Skeletal muscle tissue (tissue), 5 donors: ENCODE measurements around the gene OR2T35. TPM values are rescaled to one million over a fixed set of nuclear protein-coding genes. Genes with fewer than 3 reads are reported as not detected.

Source experiments
- H3K27ac ChIP-seq: one replicate; pipeline ENCODE4 v1.7.0; 2013; ENCODE audit warnings: mild to moderate bottlenecking, low read depth, low read length, inconsistent platforms
- H3K27me3 ChIP-seq, 3 donors: one replicate each; pipeline ENCODE4 v1.7.0; 2013; ENCODE audit warnings: low read length in 3 of 3; ENCODE audit not compliant: control insufficient read depth in 3 of 3, insufficient read depth in 3 of 3
- H3K36me3 ChIP-seq, 3 donors: one replicate each; pipeline ENCODE4 v1.7.0; 2013; ENCODE audit warnings: low read length in 3 of 3; ENCODE audit not compliant: control insufficient read depth in 3 of 3, insufficient read depth in 3 of 3
- H3K4me1 ChIP-seq, 3 donors: one replicate each; pipeline ENCODE4 v1.7.0; 2013; ENCODE audit warnings: low read length in 3 of 3, mild to moderate bottlenecking in 3 of 3; ENCODE audit not compliant: control insufficient read depth in 3 of 3, insufficient read depth in 3 of 3
- H3K4me3 ChIP-seq, 3 donors: one replicate each; pipeline ENCODE4 v1.7.0; 2013; ENCODE audit warnings: low read length in 3 of 3
- H3K9ac ChIP-seq, 3 donors: one replicate each; pipeline ENCODE4 v1.7.0; 2013; ENCODE audit warnings: low read length in 3 of 3, mild to moderate bottlenecking in 3 of 3, moderate library complexity in 2 of 3, low read depth in 1 of 3
- H3K9me3 ChIP-seq, 3 donors: one replicate each; pipeline ENCODE4 v1.7.0; 2013; ENCODE audit warnings: low read length in 3 of 3; ENCODE audit not compliant: control insufficient read depth in 3 of 3
- small RNA-seq: library from RNA; depleted of rRNA; stranded (forward); fragments of <200 nt; gene quantifications from one replicate; pipeline ENCODE3, GENCODE V24; 2014
- total RNA-seq: library from RNA; depleted of rRNA; stranded (reverse); fragments of >200 nt; gene quantifications from one replicate; pipeline ENCODE4 v1.2.3, GENCODE V29; 2014
- donor health status: Osteomylitis.

OR2T35 gene
- total RNA-seq, 1 donor from 2014 or later = not detected

DNA sequence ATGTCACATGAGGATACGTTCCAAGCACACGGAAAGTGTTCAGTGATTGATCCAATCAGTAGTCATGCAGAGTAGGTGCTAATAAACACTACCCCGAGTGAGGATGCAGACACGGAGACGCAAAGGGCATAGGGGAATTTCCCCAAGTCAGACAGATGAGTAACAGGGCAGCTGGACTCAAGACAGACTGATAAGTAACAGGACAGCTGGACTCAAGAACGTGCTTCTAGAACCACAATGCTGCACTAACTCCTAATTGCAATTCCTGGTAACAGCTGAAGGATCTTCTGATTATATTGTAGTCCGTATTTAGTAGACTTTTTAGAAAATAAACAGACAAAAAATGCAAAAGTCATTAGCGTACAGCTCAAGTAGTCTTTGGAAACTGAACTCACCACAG, 45.7 kb downstream of the OR2T35 start:
- no peak overlapping the region for H3K27ac ChIP-seq
- H3K4me1 ChIP-seq = no peaks in the 10 kb centered on the region
- no peaks in the 10 kb centered on the region for H3K36me3 ChIP-seq
- no peaks in the 10 kb centered on the region for H3K27me3 ChIP-seq
- H3K9me3 ChIP-seq = no peaks in the 10 kb centered on the region
- H3K4me3 ChIP-seq = no peak overlapping the region
- no peak overlapping the region for H3K9ac ChIP-seq

DNA sequence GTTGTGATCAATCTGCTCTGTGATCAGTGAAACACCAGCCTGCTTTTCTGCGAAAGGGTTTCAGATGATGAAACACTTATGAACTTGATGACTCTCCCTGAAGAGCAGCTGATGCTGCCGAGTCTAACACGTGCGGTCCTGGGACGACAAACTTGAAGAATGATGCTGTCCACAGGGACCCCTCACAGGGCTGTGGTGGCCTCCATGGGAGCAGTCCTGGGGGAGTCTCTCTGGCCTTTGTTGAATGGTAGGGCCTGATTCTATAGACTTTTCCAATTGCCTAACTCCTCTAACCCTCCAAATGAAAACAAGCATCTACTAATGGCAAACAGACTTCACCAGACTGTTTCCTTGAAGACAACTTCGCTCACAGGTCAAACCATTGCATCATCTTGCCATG, 47.5 kb downstream of the OR2T35 start, which contains the start of gene OR2T10:
Gene OR2T10 (minus strand): TSS at position 112 of the 400 bp plus-strand sequence. CDS start 3,932 bp downstream, outside the sequence.
- Histone ChIP-seq H3K27ac (no peak within 1 kb of the TSS), H3K27me3 (no peaks in the 10 kb centered on the region), H3K9ac (no peak within 1 kb of the TSS), H3K4me3 (no peak within 1 kb of the TSS), H3K9me3 (no peaks in the 10 kb centered on the region), H3K4me1 (no peaks in the 10 kb centered on the region), H3K36me3 (no peaks in the 10 kb centered on the region)

DNA sequence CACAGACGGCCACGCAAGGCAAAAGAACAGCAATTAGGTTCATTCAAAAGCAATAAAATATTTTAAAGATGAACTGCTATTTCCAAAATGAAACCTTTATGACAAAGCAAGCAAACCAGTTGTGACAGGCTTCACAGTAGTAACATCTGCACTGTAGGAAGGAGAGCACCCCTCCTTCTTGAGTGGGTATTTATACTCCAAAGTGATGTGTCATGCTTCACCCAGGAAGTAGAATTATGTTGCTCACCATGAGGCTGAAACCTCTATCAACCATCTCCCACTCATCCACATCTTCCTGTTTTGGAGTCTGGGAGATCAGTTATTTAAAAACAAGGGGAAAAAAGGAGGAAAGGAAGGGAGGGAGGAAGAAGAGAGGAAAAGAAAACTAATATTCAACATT, 48.5 kb downstream of the OR2T35 start:
- Histone ChIP-seq H3K36me3 (no peaks in the 10 kb centered on the region), H3K27ac (no peak overlapping the region)

DNA sequence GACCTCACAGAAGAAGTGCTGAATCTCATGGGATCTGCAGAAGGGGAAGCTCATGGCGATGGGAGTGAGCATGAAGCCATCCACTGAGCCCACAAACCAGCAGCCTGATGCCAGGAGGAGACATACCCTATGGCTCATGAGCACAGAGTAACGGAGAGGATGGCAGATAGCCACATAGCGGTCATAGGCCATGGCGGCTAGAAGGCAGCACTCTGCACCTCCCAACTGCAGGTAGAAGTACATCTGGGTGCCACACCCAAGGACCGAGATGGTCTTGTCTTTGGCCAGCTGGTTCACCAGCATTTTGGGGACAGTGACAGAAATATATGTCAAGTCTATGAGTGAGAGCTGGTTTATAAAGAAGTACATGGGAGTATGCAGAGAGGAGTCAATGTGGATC, 51.9 kb downstream of the OR2T35 start:
- Histone ChIP-seq H3K27ac (no peak overlapping the region), H3K4me1 (no peaks in the 10 kb centered on the region), H3K36me3 (no peaks in the 10 kb centered on the region), H3K4me3 (no peak overlapping the region), H3K9ac (no peak overlapping the region), H3K9me3 (no peaks in the 10 kb centered on the region), H3K27me3 (no peaks in the 10 kb centered on the region)

More for the DNA sequence above, 48.5 kb downstream of the OR2T35 start:
- no peak overlapping the region for H3K9ac ChIP-seq
- H3K9me3 ChIP-seq = no peaks in the 10 kb centered on the region
- H3K4me1 ChIP-seq = no peaks in the 10 kb centered on the region
- no peak overlapping the region for H3K4me3 ChIP-seq
- H3K27me3 ChIP-seq = no peaks in the 10 kb centered on the region

DNA sequence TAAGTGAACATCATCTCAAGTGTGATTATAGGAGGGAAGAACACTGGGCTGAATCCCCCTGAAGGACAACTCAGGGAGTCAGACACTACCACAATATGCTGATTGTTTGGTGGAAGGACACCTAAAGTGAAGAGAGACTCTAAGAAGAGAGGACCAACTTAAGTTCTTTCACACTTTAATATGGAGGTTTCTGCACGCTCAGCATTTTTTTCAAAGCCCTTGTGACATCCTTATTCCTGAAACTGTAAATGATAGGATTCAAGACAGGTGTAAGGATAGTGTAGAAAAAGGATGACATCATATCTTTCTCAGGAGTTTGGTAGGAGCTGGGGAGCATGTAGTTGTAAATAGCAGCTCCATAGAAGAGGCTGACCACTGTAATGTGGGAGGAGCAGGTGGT, 52.4 kb downstream of the OR2T35 start:
- Histone ChIP-seq H3K27me3 (no peaks in the 10 kb centered on the region), H3K9ac (no peak overlapping the region), H3K4me1 (no peaks in the 10 kb centered on the region), H3K4me3 (no peak overlapping the region), H3K9me3 (no peaks in the 10 kb centered on the region), H3K27ac (no peak overlapping the region), H3K36me3 (no peaks in the 10 kb centered on the region)

DNA sequence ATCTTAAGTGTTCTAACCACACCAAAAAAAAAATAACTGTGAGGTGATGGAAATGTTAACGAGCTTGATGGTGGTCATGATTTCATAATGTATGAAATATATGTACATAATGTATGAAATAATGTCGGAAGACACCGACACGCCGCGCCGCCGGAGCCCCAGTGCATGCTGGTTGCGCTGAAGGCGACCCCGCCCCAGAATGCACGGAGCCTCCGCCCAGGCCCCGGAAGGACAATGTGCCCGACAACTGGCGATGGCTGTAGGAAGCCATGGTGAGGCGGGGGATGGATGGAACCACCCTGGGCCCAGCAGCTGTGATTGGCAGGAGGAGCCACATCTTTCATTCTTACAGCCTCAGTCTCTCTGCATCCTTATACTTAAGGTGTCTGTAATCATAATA, 55.0 kb downstream of the OR2T35 start:
- no peak overlapping the region for H3K9ac ChIP-seq
- no peak overlapping the region for H3K4me3 ChIP-seq
- no peaks in the 10 kb centered on the region for H3K27me3 ChIP-seq
- H3K27ac ChIP-seq = no peak overlapping the region
- no peaks in the 10 kb centered on the region for H3K36me3 ChIP-seq
- no peaks in the 10 kb centered on the region for H3K9me3 ChIP-seq
- H3K4me1 ChIP-seq = no peaks in the 10 kb centered on the region

DNA sequence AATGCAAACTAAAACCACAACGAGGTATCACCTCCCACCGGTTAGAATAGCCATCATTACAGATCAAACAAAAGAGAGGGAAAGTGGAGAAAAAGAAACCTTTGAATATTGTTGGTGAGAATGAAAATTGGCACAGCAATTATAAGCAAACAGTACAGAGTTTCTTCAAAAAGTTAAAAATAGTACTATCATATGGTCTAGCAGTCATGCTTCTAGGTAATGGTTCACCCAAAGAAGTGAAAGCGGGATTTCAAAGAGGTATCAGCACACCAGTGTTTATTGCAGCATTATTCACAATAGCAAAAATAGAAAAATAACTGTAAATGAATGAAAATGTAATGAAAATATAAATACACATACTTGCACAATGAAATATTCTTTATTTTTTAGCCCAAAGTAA, 55.7 kb downstream of the OR2T35 start:
- no peaks in the 10 kb centered on the region for H3K4me1 ChIP-seq
- no peak overlapping the region for H3K9ac ChIP-seq
- no peak overlapping the region for H3K27ac ChIP-seq
- H3K4me3 ChIP-seq = no peak overlapping the region
- H3K36me3 ChIP-seq = no peaks in the 10 kb centered on the region
- no peaks in the 10 kb centered on the region for H3K27me3 ChIP-seq
- H3K9me3 ChIP-seq = no peaks in the 10 kb centered on the region

Small RNA genes within 50 kb of the gene (small RNA-seq; reads per million reads assigned to genes)
- not detected for gene RF00019

Other genes starting within 250 kb of the OR2T35 start
- gene OR2T1, start 242.2 kb downstream of the OR2T35 start, total RNA-seq = not detected
- gene OR2T2, start 199.6 kb downstream of the OR2T35 start, total RNA-seq = not detected
- not detected for gene OR2T3, start 171.9 kb downstream of the OR2T35 start, total RNA-seq
- gene OR2T5, start 156.7 kb downstream of the OR2T35 start, total RNA-seq = not detected
- not detected for gene OR2G6, start 137.2 kb downstream of the OR2T35 start, total RNA-seq
- gene OR2T29, start 82.5 kb downstream of the OR2T35 start, total RNA-seq = not detected
- not detected for gene OR2T34, start 70.5 kb downstream of the OR2T35 start, total RNA-seq
- not detected for gene OR2T10, start 47.6 kb downstream of the OR2T35 start, total RNA-seq
- gene OR2T11, start 10.2 kb downstream of the OR2T35 start, total RNA-seq = not detected
- not detected for gene OR2T27, start 10.2 kb upstream of the OR2T35 start, total RNA-seq
- gene OR14I1, start 57.5 kb upstream of the OR2T35 start, total RNA-seq = not detected
- not detected for gene LYPD8, start 110.5 kb upstream of the OR2T35 start, total RNA-seq
- gene SH3BP5L, start 180.6 kb upstream of the OR2T35 start, total RNA-seq = 19.3 TPM
- gene ZNF672, start 192.9 kb upstream of the OR2T35 start, total RNA-seq = 15.7 TPM
- 5.7 TPM for gene ZNF692, start 213.8 kb upstream of the OR2T35 start, total RNA-seq